NCI-H748 treated with DMSO at 0.1 percent for 48 hours (cell line): ENCODE measurements around the gene SORBS1.

Experiments used
- DNase-seq: peaks from one replicate; lab custom pipeline; 2025; lab: John Stamatoyannopoulos, UW

SORBS1 gene

GRCh38 chr10:95264227-95265051 lies 296.7 kb downstream of the SORBS1 start:
- DNase-seq, result peak; percentile 16

- DNase-seq, result no peak
Measured at GRCh38 chr10:95263864-95264226, 297.3 kb downstream of the SORBS1 start.

DNA sequence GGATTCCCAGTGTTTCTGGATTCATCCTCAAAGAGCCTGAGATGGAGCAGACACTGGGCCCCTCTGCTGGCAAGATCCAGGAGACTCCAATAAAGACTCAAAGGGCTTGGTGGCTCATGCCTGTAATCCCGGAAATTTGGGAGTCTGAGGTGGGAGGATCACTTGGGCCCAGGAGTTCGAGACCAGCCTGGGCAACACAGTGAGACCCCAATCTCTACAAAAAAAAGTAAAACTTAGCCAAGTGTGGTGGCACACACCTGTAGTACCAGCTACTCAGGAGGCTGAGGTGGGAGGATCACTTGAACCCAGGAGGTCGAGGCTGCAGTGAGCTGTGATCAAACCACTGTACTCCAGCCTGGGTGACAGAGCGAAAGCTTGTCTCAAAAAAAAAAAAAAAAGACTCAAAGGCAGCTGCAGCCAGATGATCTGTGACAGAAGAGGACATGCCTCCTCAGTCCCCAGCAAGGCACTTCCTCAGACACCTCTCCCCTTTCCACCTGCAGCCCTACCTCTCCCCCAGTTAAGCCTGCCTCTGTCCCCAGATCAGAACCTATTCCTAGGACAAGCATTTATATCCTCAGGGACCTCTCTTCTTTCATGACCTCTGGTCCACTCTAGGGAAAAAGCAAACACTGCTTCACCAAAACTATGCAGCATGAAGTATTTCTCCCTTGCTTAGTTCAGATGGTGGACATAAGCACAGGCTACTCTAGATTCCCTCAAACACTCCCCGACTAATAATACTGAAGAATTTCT lies 298.2 kb downstream of the SORBS1 start:
- no peak for DNase-seq

- no peak for DNase-seq
Measured at GRCh38 chr10:95261926-95262325, 299.2 kb downstream of the SORBS1 start.
